ENCODE data around the gene DCAF8.
"Not testable (repeated sequence)": the region's sequence is repeated elsewhere in the genome, so short reads cannot be mapped to it uniquely, and the experiment has no call there.

DCAF8 gene
- total RNA-seq, result 90.6 to 91.2 reads per million in 2 donors

GRCh38 chr1:160261893-160262794, at the start of gene DCAF8:
TSS of gene DCAF8 (minus strand) at chr1:160262549. CDS start at chr1:160244008, 18,541 bp downstream.
- DNase-seq, result peak; percentile 95

- DNase-seq, result no peak
Observed at GRCh38 chr1:160309571-160309970, 47.2 kb upstream of the DCAF8 start.

GRCh38 chr1:160309185-160309557, 46.8 kb upstream of the DCAF8 start:
- DNase-seq, result no peak

GRCh38 chr1:160308451-160309184, 46.3 kb upstream of the DCAF8 start:
- DNase-seq, result no peak

GRCh38 chr1:160307118-160307791, 44.9 kb upstream of the DCAF8 start:
- no peak for DNase-seq

GRCh38 chr1:160300173-160300572, 37.8 kb upstream of the DCAF8 start:
- DNase-seq, result no peak

GRCh38 chr1:160296036-160296435, 33.7 kb upstream of the DCAF8 start:
- DNase-seq, result no peak

GRCh38 chr1:160293020-160293968, 30.9 kb upstream of the DCAF8 start:
- no peak for DNase-seq

GRCh38 chr1:160291248-160292220, 29.2 kb upstream of the DCAF8 start:
- peak; percentile 46 for DNase-seq

- not testable (repeated sequence) for DNase-seq
Observed at GRCh38 chr1:160287769-160288168, 25.4 kb upstream of the DCAF8 start.

GRCh38 chr1:160285506-160285905, 23.2 kb upstream of the DCAF8 start:
- no peak for DNase-seq

- DNase-seq, result peak; percentile 92
Observed at GRCh38 chr1:160284782-160285344, 22.5 kb upstream of the DCAF8 start, which contains the start of gene PEX19. TSS of gene PEX19 (minus strand) at chr1:160285133. CDS start at chr1:160285124, 9 bp downstream.

GRCh38 chr1:160284220-160284781, 22.0 kb upstream of the DCAF8 start:
- no peak for DNase-seq

- no peak for DNase-seq
Observed at GRCh38 chr1:160282807-160283206, 20.5 kb upstream of the DCAF8 start.

GRCh38 chr1:160277987-160278386, 15.6 kb upstream of the DCAF8 start:
- no peak for DNase-seq

- no peak for DNase-seq
Observed at GRCh38 chr1:160277330-160277729, 15.0 kb upstream of the DCAF8 start.

GRCh38 chr1:160271025-160271424, 8.7 kb upstream of the DCAF8 start:
- no peak for DNase-seq

GRCh38 chr1:160267284-160267991, 5.1 kb upstream of the DCAF8 start:
- no peak for DNase-seq

GRCh38 chr1:160264795-160265307, 2.5 kb upstream of the DCAF8 start:
- DNase-seq, result no peak
